ENCODE measurements around the gene SUCO. TPM values are rescaled to one million over a fixed set of nuclear protein-coding genes. Genes with fewer than 3 reads are reported as not detected.

SUCO gene
- total and polyA plus RNA-seq, 2 of the 13 experiments (the other 11 are each of a cell fraction or from before 2014, with no cell fraction given): 12.6 to 25.5 TPM

GRCh38 chr1:172602706-172603105 is 69.8 kb downstream of the SUCO start (continued):
- TF ChIP-seq RNF219 (CRISPR knock-in tag; IDR thresholded peaks at IDR 0.05) (no peak), ZBTB33 (CRISPR knock-in tag; IDR thresholded peaks at IDR 0.05) (no peak), SAP130 (CRISPR knock-in tag; IDR thresholded peaks at IDR 0.05; ENCODE audit: low read depth) (no peak)

- Histone ChIP-seq H3K4me3 (replicated peaks in 1 of 3; ENCODE audit: insufficient read depth in 1 of 3, low read depth in 2 of 3, low read length in 3 of 3) (no peak overlapping the region), H2AFZ (ENCODE audit: low read length) (no peak overlapping the region), H3K27ac (ENCODE audit: extremely low read length, insufficient read depth, low read length) (no peak overlapping the region), H4K20me1 (ENCODE audit: insufficient read depth, low read length) (no peaks in the 10 kb centered on the region; the same call in 1 of the 2 replicates), H3K27me3 (ENCODE audit: control insufficient read depth in 1 of 2, insufficient read depth in 2 of 2, low read length in 2 of 2) (no peaks in the 10 kb centered on the region), H3K36me3 (replicated peaks in 1 of 2; ENCODE audit: control insufficient read depth in 1 of 2, insufficient read depth in 2 of 2, low read length in 2 of 2) (peaks cover 4 to 6% of the 10 kb centered on the region in 2 experiments; a peak in 4 of 5 replicates), H3K9me3 (ENCODE audit: low read length) (no peaks in the 10 kb centered on the region), H3K4me2 (ENCODE audit: low read depth, low read length) (no peak overlapping the region), H3K79me2 (ENCODE audit: insufficient read depth, low read length) (no peaks in the 10 kb centered on the region), H3K4me1 (ENCODE audit: insufficient read depth, low read length) (peaks cover 19% of the 10 kb centered on the region), H3K9ac (ENCODE audit: insufficient read depth, low read depth, low read length) (no peak overlapping the region)
- no peak for FAIRE-seq
- POLR2A ChIA-PET: no interaction called here
- over 99% methylated on average over 4 of the region's 4 CpGs for WGBS (ENCODE audit: low lambda C conversion rate)
- no peak for DNase-seq (ENCODE audit: low spot score)
- in situ Hi-C loops (cut with HindIII; ENCODE audit: extremely low pct_ligation_motif_present, low pct_unique_long_range_greater_than_20kb) (no loop called here), intact Hi-C loops (cut with micrococcal nuclease; ENCODE audit: unreplicated experiment) (no loop called here)
- TF ChIP-seq ZBTB7A (CRISPR knock-in tag; IDR thresholded peaks at IDR 0.05) (no peak), STAG1 (CRISPR knock-in tag; IDR thresholded peaks at IDR 0.05) (no peak), HINFP (CRISPR knock-in tag; IDR thresholded peaks at IDR 0.05; ENCODE audit: low read depth) (no peak), GABPA (IDR thresholded peaks at IDR 0.05; ENCODE audit: low read depth, low read length) (no peak), GABPA (CRISPR knock-in tag; IDR thresholded peaks at IDR 0.05; ENCODE audit: low read depth) (no peak), SIX1 (CRISPR knock-in tag; IDR thresholded peaks at IDR 0.05; ENCODE audit: borderline replicate concordance) (no peak), NAIF1 (CRISPR knock-in tag; IDR thresholded peaks at IDR 0.05; ENCODE audit: borderline replicate concordance) (no peak), ZNF33A (CRISPR knock-in tag; IDR thresholded peaks at IDR 0.05; ENCODE audit: borderline replicate concordance) (no peak), ASH2L (IDR thresholded peaks at IDR 0.05; ENCODE audit: insufficient read length, low read depth, low read length) (no peak), ZNF317 (CRISPR knock-in tag; IDR thresholded peaks at IDR 0.05) (no peak), MNT (IDR thresholded peaks at IDR 0.05) (no peak), CENPT (CRISPR knock-in tag; IDR thresholded peaks at IDR 0.05; ENCODE audit: low read depth) (no peak), HOXA5 (CRISPR knock-in tag; IDR thresholded peaks at IDR 0.05) (no peak), ZNF24 (IDR thresholded peaks at IDR 0.05) (no peak), ZSCAN30 (CRISPR knock-in tag; IDR thresholded peaks at IDR 0.05) (no peak)
- no TSS peak for BruUV-seq (replicated peaks)
- no peak for ATAC-seq
- CTCF ChIA-PET (ENCODE audit: low intra/inter-chr PET ratio, low total read pairs): no interaction called here
Measured at GRCh38 chr1:172603816-172604215, 70.9 kb downstream of the SUCO start.

Measured in HepG2 (cell line).